HG02798 (cell line): Measurements from ENCODE around the gene VASN.
"Not testable (repeated sequence)": the region's sequence is repeated elsewhere in the genome, so short reads cannot be mapped to it uniquely, and the experiment has no call there.

Experiments used
- ATAC-seq: cut with Tn5 transposase; IDR thresholded peaks from one replicate; pipeline ENCODE4 v1.9.1; 2021; ENCODE audit warnings: mild to moderate bottlenecking; ENCODE audit not compliant: unreplicated experiment, poor library complexity

VASN gene

DNA sequence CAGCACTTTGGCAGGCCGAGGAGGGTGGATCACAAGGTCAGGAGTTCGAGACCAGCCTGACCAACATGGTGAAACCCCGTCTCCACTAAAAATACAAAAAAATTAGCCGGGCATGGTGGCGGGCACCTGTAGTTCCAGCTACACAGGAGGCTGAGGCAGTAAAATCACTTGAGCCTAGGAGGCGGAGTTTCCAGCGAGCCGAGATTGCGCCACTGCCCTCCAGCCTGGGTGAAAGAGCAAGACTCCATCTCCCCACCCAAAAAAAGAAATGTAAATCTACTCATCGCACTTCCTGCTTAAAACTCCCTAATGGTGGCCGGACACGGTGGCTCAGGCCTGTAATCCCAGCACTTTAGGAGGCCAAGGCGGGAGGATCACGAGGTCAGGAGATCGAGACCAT, 22.2 kb downstream of the VASN start:
- not testable (repeated sequence) for ATAC-seq

- ATAC-seq: no peak
Observed at GRCh38 chr16:4395055-4395726, 23.5 kb downstream of the VASN start.

DNA sequence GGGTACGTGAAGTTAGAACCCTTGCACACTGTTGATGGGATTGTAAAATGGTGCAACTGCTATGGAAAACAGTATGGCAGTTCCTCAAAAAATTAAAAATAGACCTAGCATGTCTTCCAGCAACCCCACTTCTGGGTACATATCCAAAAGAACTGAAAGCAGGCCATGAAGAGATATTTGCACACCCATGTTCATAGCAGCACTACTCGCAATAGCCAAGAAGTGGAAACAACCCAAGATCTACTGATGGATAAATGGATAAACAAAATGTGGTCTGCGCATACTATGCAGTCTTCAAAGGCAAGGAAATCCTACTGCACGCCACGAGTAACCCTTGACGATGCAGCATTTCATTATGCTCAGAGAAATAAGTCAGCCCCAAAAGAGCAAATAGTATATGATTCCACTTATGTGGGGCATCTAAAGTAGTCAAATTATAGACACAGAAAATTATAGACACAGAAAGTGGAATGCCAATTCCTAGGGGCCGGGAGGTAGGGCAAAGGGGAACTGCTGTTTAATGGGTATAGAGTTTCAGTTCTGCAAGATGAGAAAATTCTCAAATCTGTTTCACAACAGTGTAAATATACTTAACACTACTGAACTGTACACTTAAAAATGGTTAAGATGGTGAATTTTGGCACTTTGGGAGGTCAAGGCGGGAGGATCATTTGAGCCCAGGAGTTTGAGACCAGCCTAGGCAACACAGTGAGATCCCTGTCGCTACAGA, 27.5 kb downstream of the VASN start:
- no peak for ATAC-seq

- no peak for ATAC-seq
Observed at GRCh38 chr16:4401094-4401501, 29.4 kb downstream of the VASN start.

GRCh38 chr16:4401510-4401909, 29.9 kb downstream of the VASN start:
- no peak for ATAC-seq

DNA sequence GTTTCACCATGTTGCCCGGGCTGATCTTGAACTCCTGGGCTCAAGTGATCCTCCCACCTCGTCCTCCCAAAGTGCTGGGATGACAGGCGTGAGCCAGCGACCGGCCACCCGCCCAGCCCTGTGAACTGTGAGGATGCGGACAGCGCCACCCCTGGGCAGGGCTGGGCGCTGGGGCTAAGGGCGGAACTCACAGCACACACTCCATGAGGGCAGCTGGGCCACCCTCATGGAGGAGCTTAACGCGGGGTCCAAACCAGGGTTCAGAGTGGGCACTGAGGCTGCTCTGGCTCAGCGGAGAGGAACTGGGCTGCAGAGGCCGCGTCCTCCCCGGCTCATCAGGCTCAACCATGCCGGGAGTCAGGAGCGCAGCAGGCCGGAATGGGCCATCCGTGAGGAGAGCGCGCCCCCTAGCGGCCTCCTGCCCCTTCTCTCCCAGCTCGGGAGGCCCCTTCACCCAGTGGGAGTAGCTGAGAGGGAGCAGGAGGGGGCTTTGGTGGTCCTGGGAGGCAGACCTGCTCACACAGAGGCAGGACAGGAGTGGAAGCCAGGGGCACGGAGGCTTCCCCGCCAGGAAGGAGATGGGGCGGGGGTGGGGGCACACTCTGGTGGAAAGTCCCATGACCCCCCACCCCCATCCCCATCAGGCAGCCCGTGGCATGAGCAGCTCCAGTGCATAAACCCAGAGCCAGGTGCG, 30.9 kb downstream of the VASN start:
- ATAC-seq: peak; percentile 57

DNA sequence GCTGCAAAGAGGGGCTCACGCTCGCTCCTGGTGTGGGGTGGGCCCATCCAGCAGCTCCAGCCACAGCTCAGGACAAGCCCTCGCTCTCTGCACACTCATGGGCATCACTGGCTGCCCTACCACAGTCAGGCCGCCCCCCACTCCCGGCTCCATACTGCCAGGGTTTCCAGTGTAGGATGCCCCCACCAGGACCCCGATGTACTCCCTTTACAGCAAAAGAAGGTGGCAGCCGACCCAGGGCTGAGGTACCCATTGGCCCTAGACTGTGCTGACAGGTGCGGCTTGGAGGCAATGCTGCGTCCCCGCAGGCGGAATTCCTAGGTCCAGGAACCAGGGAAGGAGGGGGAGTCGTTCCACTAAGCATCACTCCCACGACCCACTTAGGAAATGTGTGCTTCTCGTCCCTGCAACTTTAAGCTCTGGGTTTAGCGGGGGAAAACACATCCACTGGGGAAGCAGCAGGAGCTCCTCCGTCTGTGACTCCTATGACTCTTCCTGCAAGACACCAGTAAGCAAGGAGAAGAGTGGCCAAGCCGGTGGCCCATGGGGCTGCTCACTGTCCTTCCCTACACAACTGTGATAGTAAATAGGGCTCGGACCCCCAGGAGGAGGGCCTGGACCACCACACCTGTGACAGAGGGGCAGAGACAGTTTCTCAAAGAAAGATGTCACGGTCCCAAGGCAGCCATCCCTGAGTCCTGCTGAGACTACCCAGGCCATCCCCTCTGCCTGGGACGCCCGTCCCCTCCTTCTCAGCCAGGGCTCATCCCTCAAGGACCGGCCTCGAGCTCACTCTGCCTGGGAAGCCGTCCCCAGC, 31.7 kb downstream of the VASN start:
- no peak for ATAC-seq

DNA sequence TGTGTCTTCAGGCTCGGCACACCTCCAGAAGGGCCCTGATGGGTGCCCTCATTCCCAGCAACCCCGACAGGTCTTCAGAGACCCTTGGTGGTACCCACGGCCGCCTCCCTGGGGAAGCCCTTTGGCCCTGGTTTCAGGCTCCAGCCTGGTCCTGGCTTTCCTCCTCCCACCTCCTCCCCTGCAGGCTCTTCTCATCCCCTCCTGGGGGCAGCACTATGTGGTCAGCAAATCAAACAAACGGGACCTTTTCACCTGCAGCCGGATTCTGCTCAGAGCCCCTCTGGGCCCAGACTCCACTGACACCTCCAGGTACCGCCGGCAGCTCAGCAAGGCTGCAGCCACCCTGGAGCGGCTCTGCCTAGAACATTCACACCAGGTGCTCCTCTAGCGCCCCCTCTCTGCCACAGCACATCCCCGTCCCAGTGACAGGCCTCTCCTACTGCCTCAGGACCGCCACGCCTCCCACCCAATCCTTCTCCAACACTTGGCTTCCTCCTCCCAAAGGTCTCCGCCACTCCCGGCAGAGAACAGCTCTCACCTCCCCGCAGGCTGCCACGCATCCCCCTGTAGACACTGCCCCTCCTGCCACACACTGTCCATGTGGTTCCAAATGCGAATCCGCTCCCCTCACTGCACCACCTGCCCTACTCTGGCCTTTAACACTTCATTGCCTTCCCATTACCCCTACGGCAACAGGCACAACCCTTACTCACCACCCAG, 32.8 kb downstream of the VASN start:
- no peak for ATAC-seq

- no peak for ATAC-seq
Observed at GRCh38 chr16:4404967-4405696, 33.5 kb downstream of the VASN start.

DNA sequence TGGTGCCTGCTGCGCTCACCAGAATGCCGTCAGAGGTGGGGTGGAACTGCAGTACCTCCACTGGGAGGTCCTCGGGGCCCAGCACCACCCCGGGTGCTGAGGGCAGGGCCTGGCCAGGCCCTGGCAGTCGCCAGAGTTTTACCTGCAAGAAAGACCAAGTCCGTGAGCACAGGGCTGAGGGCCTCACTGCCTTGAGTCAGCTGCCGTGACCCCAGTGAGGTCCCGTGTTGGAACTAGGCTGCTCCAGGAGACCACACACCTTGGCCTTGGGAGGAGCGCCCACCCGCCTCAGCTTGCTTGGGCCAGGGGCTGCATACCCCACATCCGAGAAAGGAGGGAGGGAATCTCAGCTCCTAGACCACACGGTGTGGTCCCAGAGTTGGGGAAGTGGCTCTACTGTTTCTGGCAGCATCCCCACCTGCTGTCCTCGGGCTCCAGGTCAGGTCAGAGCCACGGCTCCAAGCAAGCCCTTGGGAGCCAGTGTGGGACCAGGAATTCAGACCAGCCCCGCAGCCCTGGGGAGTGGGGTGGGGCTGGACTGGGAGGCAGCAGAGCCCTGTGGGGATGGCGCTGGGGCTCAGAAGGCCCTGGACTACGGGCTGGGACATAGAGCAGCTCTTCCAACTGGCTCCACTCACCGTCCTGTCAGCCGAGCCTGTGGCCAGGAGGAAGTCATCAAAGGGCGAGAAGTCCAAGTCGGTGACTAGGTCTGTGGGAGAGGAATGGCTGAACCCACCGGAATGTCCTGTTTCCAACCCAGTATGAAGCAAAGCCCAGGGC, 36.1 kb downstream of the VASN start:
- no peak for ATAC-seq

- no peak for ATAC-seq
Observed at GRCh38 chr16:4408323-4408690, 36.7 kb downstream of the VASN start.

DNA sequence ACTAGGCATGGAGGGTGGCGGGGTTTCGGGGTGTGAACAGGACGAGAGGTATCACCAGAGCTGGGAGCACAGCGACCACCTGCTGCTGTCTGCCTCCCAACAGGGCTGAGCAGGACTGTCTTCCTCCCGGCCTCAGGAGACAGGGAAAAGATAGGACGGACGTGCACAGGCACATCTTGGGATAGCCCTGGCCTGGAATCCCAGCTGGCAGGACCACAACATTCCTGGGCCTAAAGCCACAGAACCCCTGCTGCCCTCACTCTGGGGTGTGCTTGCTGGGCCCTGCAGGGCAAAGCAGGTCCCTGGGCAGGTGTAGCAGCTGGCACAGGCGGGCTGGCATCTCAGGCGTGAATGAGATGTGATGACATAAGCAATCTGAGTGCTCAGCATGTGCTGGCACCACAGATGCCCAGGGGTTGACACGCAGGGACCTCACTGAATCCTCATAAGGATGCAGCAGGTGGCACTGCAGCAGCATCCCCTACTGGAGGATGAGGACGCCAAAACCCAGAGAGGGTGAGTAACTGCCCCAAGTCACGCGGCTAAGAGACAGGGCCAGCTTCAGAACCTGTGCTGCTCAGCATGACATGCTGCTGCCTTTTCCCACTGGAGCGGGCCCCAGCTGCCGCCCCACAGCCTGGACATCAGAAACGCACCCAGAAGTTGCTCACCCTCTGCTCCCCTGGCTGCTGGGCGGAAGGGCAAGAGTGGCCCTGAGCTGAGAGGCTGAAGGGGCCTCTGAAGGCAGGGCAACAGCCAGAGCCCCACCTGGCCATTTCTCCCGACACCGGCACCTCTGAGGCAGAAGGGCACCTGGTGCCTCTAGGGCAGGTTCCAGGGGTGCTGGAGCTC, 37.7 kb downstream of the VASN start:
- ATAC-seq: no peak

GRCh38 chr16:4410335-4411075, 38.9 kb downstream of the VASN start:
- ATAC-seq: no peak

DNA sequence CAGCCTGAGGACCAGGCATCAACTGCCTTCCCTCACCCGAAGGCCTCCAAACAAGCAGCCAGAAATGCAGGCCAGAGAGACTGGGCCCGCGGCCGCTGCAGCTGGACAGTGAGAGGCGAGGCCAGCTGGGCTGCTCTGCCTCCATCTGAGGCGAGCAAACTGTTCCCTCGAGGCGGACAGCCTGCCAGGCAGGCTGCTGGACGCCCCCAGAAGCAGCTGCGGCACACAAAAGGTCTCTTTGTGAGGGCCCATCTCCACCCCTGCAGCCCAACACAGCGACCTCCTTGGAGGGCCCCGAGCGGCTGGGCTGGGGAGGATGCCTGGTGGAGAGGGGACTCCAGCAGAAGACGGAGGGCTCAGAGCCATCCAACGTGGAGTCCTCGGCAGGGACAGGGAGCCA, 40.0 kb downstream of the VASN start:
- no peak for ATAC-seq

DNA sequence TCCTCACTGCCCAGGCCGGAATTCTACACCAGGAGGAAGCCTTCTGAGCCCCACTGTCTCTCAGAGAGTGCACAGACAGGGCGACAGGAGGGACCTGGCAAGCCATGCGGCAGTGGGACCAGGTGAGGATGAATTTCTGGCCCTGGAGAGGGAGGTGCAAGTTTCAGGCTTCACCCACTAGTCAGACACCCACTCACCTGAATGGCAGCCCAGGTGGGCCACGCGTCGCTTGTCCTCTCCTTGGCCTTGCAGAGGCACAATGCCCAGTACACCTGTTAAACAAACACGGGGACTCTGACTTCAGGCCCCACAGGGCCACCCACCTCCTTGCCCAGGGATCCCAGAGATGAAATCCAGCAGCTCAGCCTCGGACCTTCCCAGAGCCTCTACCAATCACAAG, 40.5 kb downstream of the VASN start:
- ATAC-seq: no peak

DNA sequence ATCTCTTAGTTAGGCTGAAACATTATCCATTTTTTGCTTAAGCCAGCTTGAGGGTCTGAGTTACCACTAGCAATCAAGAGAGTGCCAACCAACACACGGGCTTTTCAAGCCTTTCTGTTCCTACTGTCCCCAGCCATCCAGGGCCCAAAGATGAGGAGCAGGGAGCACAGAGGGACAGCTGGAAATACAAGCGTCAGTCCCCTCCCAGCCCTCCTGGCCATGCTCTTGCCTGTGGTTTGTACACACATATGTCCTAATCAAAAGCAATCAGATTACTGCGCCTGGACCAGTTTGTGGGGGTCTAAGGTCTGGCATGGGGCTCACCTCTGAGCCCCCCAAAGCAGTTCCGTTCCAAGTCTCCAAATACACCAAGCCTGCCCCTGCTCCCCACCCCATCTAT, 41.2 kb downstream of the VASN start:
- no peak for ATAC-seq
